HepG2 (cell line): ENCODE data around the gene DHX30.

Source experiments
- BRCA1 ChIP-seq: sonication (generic); formaldehyde crosslinking; IDR thresholded peaks from 2 replicates; pipeline ENCODE4 v1.4.0; 2020; ENCODE audit warnings: missing genetic modification reagents
- CAMTA2 ChIP-seq: sonication (generic); formaldehyde crosslinking; IDR thresholded peaks from 2 replicates; pipeline ENCODE4 v1.4.0; 2020; ENCODE audit warnings: mild to moderate bottlenecking, missing genetic modification reagents, borderline replicate concordance
- CSRNP2 ChIP-seq: sonication (generic); formaldehyde crosslinking; conservative IDR thresholded peaks from 2 replicates; pipeline ENCODE4 v1.8.0; 2022; ENCODE audit warnings: low read depth, missing genetic modification reagents
- CTCF ChIP-seq: sonication (generic); formaldehyde crosslinking; IDR thresholded peaks from 2 replicates; pipeline ENCODE4 v1.5.0; 2020; ENCODE audit warnings: mild to moderate bottlenecking, missing genetic modification reagents, moderate library complexity
- HIC2 ChIP-seq: sonication (generic); formaldehyde crosslinking; IDR thresholded peaks from 2 replicates; pipeline ENCODE4 v1.9.0; 2022; ENCODE audit warnings: low read depth, missing genetic modification reagents
- KDM1A ChIP-seq: IDR thresholded peaks from 2 replicates; pipeline ENCODE4 v1.6.1; 2016; ENCODE audit warnings: missing compliant biosample characterization
- NCOA2 ChIP-seq: sonication (generic); formaldehyde crosslinking; IDR thresholded peaks from 2 replicates; pipeline ENCODE4 v1.8.0; 2022; ENCODE audit warnings: inconsistent platforms
- POLR2A ChIP-seq, 2 experiments: IDR thresholded peaks; 2 replicates each; pipeline ENCODE4 v1.6.1; 2011; ENCODE audit warnings: low read depth in 2 of 2, low read length in 2 of 2, mild to moderate bottlenecking in 1 of 2, moderate library complexity in 1 of 2; ENCODE audit not compliant: insufficient read depth in 1 of 2
- REPIN1 ChIP-seq: sonication (generic); formaldehyde crosslinking; IDR thresholded peaks from 2 replicates; pipeline ENCODE4 v1.8.0; 2022; ENCODE audit warnings: missing genetic modification reagents, low read depth, mild to moderate bottlenecking, borderline replicate concordance
- SAFB2 ChIP-seq: sonication (generic); formaldehyde crosslinking; IDR thresholded peaks from 2 replicates; pipeline ENCODE4 v1.5.1; 2020; ENCODE audit warnings: missing genetic modification reagents, low read depth, mild to moderate bottlenecking, borderline replicate concordance
- STAT5B ChIP-seq: sonication (generic); formaldehyde crosslinking; IDR thresholded peaks from 2 replicates; pipeline ENCODE4 v1.4.0; 2020; ENCODE audit warnings: missing genetic modification reagents
- ZNF451 ChIP-seq: sonication (generic); formaldehyde crosslinking; IDR thresholded peaks from 2 replicates; pipeline ENCODE4 v1.5.0; 2020; ENCODE audit warnings: mild to moderate bottlenecking, missing genetic modification reagents
- ZNF569 ChIP-seq: sonication (generic); formaldehyde crosslinking; IDR thresholded peaks from 2 replicates; pipeline ENCODE4 v1.5.0; 2020; ENCODE audit warnings: mild to moderate bottlenecking, missing genetic modification reagents, moderate library complexity, borderline replicate concordance
- ZNF777 ChIP-seq: sonication (generic); formaldehyde crosslinking; IDR thresholded peaks from 2 replicates; pipeline ENCODE4 v1.4.0; 2020; ENCODE audit warnings: missing genetic modification reagents

GRCh38 chr3:47891613-47892005 lies 88.7 kb downstream of the DHX30 start:
- TF ChIP-seq KDM1A (CRISPR knock-in tag): no peak
- TF ChIP-seq CAMTA2 (CRISPR knock-in tag): no peak
- no peak for TF ChIP-seq CTCF (CRISPR knock-in tag)
- TF ChIP-seq SAFB2: no peak
- no peak for TF ChIP-seq ZNF569
- TF ChIP-seq REPIN1 (CRISPR knock-in tag): no peak
- TF ChIP-seq ZNF777 (CRISPR knock-in tag): no peak
- TF ChIP-seq ZNF451: no peak
- TF ChIP-seq NCOA2 (CRISPR knock-in tag): no peak
- no peak for TF ChIP-seq HIC2
- TF ChIP-seq BRCA1 (CRISPR knock-in tag): no peak
- no peak for TF ChIP-seq POLR2A (IDR thresholded peaks at IDR 0.05; ENCODE audit: insufficient read depth in 1 of 2, low read depth in 2 of 2, low read length in 2 of 2)
- TF ChIP-seq STAT5B (CRISPR knock-in tag): no peak
- no peak for TF ChIP-seq CSRNP2 (CRISPR knock-in tag)
